DOHH2 (cell line): ENCODE measurements around the gene LYSMD1.

Experiments
- CTCF ChIP-seq: fragments of 200-600 bp; sonication (generic); IDR thresholded peaks from one replicate; pipeline ENCODE4 v1.5.1; 2014; ENCODE audit warnings: antibody characterized with exemption, mild to moderate bottlenecking, low read depth, low read length; ENCODE audit not compliant: poor library complexity, severe bottlenecking
- EZH2phosphoT487 ChIP-seq: fragments of 200-600 bp; sonication (generic); IDR thresholded peaks from 2 replicates; pipeline ENCODE4 v1.6.1; 2017; ENCODE audit warnings: borderline replicate concordance, mild to moderate bottlenecking, antibody characterized with exemption, low read length, moderate library complexity, mixed read lengths

- TF ChIP-seq CTCF, result no peak
- no peak for TF ChIP-seq EZH2phosphoT487
Measured at GRCh38 chr1:151213560-151213959, 47.9 kb upstream of the LYSMD1 start.
